Activated CD4-positive, CD25-positive, alpha-beta regulatory T cell (primary cell): Measurements from ENCODE around the gene DLG2.
"Not testable (repeated sequence)": the region's sequence is repeated elsewhere in the genome, so short reads cannot be mapped to it uniquely, and the experiment has no call there.

ENCODE experiments used
- DNase-seq, 4 experiments: peaks; one replicate each; lab custom pipeline; 2025; lab: John Stamatoyannopoulos, UW

The DLG2 gene

DNA sequence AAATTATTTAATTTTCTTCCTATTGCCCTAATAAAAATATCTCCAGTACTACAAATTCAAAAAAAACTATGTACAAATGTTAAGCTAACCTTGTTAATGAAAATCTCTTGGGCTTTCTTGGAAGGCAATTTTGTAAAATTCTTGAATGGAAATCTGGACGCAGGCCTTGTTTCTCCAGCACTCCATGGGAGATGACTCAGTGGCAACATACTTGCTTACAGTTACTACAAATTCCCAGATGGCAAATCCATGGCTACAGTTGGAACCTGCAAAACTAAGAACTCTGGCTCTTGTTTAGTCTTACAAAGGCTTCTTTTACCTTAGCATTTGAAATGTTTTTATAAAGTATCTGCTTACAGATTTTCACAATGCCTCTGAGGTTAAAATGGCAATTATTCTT, 725.2 kb downstream of the DLG2 start:
- DNase-seq, result no peak

- DNase-seq, result no peak
Measured at GRCh38 chr11:84899740-84900139, 727.4 kb downstream of the DLG2 start.

- DNase-seq, result no peak
Measured at GRCh38 chr11:84899134-84899533, 728.0 kb downstream of the DLG2 start.

DNA sequence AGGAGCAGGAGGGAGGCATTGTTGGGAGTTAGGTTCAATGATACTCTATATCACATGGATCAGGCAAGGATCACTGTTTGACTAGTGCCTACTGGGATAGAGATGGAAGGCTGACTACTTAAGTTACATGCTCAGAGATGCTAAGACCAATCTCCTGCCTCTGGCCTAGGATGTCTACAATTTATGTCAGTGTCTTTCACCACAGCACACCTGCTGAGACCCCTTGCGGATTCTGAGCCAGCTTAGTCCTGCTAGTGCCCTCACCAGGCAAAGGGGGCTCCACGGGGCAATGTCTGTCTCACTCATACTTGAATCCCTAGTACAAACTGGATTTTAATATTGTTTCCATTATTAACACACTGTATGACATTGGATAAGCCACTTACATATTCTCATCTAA, 732.5 kb downstream of the DLG2 start:
- no peak for DNase-seq

DNA sequence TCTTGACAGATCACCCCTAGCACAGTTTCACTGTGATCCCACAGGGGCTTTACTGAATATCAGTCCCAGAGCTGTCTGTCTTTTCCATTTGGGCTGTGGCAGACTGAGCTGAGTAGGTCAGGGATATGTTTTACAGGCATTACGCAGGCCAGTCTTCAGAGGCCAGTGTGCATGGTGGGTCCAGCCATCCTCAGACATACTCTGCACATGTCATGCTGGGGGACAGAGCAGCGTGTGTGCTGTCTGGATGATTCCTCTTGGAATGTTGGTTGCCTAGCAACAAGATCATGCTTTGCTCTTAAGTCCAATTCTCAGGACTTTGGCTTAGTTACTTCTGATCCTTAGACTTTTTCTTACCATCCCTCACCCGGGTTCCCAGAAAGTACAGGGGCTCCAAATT, 736.5 kb downstream of the DLG2 start:
- no peak for DNase-seq

DNA sequence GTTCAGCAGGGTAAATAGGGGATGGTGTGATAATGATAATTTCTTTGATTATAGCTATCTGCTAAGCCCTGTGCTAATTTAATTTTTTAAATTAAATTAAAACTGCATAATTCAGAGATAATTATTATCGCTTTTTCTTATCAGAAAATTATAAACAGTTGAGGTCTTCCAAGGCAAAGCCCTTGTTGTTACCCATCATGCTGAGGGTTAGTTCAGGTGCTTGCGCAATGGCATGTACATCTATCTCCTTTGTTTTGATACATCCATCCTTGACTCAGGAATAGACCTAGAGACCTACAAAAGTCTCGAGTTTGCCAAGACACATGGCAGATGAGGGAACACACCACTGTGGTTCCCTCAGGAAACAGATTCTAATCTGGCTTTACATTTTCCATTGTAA, 737.6 kb downstream of the DLG2 start:
- no peak for DNase-seq

GRCh38 chr11:84887055-84887629, 740.0 kb downstream of the DLG2 start:
- no peak for DNase-seq

DNA sequence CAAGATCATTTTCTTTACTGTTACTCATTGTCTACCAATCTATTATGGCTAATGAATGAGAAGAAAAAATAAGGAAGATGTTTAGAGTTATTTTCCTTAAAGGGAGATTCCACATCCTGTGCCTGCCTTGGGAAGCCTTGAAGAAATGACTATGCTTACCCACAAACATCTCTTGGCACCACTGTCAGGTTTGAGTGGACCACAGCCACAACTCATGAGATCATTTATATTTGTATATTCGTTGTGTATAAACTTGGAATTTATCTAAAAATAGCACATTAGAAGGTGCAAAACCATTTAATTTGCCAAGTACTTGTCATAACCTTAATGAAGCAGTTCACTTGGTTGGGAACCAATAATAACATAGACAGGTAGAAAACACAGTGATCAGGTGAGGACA, 740.8 kb downstream of the DLG2 start:
- DNase-seq, result no peak

GRCh38 chr11:84884836-84885235, 742.3 kb downstream of the DLG2 start:
- no peak for DNase-seq

- no peak for DNase-seq
Measured at GRCh38 chr11:84882056-84882455, 745.1 kb downstream of the DLG2 start.

DNA sequence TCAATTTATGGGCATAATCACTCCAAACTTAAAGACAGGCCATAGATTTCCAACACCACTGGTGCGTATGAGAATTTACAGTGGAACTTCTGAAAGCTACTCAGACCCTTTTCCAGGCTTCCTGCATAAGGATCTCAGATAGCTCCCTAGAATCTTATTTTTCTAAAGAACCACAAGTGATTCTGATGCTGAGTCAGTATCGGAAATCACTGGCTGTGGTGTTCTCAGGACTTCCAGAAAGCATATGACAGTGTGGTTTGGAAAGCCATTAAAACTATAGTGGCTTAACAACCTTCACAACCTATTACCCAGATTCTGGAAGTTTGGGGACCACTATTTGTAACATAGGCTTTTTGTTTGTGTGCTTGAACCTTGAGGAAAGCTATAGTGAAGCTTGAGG, 756.0 kb downstream of the DLG2 start:
- DNase-seq, result no peak

DNA sequence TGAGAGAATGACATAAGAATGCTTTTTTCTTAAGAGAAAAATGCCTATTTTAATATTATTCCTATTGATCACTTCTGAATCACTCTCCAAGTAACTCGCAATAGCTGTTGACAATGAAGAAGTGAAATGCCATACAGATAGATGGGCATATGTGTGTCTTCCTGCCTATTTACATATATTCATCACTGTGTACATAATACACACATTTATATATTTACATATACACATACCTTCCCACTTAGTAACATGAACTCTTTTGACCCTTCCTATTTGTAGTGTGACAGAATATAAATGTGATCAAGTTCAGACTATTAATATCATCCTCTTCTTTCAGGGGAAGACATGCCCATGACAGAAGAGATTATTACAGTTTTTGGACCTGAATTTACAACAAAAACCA, 756.7 kb downstream of the DLG2 start:
- DNase-seq, result no peak

DNA sequence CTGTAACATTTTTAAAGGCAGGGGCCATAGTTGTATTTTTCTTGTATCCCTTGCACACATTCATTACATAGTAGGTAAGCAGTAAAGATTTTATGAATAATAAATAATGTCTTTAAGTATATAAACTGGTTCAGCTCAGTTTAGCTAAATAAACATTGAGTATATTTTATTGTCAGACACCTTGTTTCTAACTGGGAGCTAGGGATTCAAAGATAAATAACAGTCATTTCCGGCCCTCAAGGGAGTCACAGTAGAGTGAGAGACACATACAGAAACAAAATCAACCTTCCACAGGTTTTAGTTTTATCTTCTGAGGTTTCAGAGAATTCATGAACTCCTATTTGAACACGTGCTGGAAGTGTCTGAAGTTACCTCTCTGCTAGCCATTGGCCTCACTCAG, 760.2 kb downstream of the DLG2 start:
- no peak for DNase-seq

DNA sequence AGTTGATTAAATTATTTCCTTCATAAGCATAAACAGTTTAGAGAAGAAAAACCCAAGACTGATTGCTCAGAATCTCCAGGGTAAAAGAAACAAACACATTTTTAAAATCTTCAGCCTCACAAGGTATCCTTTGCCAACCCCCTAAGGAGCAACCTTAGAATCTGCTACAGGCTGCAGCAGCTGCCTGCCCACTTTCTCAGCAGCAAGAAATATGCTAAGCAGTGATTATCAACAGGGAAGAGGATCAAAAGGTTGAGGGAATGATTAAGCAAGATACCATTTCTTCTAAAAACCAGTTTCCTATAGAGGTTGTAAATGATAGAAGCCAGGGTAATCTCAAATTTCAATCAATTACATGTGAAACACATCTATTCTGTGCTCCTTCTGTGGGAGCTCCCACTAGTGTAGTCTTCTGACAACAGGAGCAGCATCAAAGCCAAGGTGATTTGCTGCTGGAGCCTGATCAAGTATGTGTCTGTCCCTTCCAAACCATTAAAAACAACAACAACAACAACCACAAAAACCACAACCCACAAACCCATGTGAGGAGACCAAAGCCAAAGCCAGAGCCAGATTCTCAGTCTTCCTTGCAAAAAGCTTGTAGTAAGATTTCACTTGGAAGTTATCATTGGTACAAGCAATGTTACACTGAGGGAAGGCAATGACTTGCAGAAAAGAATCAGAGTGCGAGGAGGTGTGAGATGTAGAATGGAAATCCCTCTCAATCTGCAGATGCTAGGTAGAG, 761.2 kb downstream of the DLG2 start:
- no peak for DNase-seq

GRCh38 chr11:84865257-84865656, 761.9 kb downstream of the DLG2 start:
- no peak for DNase-seq

DNA sequence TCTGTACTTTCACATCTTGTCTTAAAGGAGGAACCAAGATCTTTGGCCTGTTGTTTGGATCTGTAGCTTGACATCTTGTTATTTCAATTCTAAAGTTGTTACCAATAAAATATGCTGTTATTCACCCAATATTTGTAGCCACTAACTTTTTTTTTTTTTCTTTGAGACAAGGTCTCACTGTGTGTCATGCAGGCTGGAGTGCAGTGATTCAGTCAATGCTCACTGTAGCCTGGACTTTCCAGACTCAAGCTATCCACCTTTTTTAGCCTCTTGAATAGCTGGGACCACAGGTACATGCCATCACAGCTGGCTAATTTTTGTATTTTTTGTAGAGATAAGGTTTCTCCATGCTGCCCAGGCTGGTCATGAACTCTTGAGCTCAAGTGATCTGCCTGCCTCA, 769.4 kb downstream of the DLG2 start:
- no peak for DNase-seq

- DNase-seq, result no peak
Measured at GRCh38 chr11:84855508-84856245, 771.5 kb downstream of the DLG2 start.

DNA sequence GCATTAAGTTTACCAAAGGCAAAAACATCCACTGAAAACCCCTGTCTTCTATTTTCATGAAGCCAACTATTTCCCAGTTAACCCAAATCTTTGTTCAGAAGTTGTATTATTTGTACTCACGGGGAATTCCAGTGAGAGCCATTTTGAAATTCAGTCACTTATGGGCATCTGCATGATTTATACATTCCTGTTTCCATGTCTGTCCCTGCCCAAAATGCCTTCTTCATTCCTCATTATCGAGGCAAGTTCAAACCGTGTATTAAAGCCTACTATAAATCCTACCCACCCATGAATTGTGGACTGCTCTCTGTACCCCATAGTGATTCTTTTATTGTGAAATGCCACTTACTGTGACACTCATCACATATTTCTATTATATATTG, 772.7 kb downstream of the DLG2 start:
- DNase-seq, result no peak

DNA sequence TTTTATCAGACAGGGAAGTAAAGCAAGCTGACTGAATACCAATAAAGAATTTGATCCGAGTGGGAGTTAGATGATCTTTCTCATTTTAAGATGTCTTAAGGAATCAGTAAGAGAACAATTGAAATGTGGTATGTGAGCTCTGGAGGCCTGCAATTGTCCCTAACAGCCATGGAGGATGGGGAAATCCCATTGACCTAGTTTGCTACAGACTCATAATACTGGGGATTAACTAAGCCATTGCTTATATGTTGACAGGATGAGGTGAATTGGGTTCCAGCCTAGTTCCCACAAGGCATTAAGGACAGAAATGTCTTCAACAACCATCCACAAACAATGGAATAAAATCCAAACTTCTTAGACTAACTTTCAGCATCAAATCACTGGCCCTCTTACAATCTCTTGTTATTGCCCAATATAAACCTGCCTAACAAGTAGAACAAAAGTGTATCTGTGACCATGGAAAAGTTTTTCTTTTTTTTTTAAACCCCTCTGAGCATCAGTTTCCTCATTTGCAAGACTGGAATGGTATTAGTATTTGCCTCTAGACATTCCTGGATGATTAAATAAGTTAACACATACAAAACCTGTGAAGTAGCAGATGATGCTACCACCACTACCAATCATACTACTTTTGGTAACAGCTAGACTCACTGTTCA, 773.2 kb downstream of the DLG2 start:
- DNase-seq, result no peak

- DNase-seq, result no peak
Measured at GRCh38 chr11:84847842-84848241, 779.3 kb downstream of the DLG2 start.

GRCh38 chr11:84840201-84840600, 786.9 kb downstream of the DLG2 start:
- DNase-seq, result not testable (repeated sequence)

DNA sequence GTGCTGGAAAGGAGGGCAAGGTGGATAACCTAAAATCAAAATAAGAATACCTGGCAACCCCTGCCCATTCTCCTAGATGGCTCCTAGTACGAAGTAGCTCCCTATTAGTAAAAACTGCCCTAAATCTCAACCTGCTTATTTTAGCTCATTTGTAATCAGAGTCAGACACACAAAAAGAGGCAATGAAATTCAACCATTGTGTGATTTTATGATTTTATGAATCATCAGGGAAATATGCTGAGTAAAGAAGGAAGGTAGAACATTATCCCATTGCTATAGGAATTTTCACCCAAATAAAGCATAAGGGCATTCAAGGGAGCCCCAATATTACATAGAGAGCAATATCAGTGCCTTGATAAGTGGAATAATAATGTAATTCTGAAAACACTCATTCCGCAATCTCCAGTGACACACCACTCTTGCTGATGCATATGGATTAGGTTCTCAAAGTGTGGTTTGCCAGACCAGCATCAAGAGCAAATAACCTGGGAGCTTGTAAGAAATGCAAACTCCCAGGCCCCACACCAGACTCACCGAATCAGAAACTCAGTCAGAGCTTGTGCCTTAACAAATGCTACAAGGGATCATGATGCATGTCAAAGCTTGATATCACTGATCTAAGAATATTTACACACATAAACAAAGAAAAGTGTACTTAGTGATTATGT, 789.6 kb downstream of the DLG2 start:
- DNase-seq, result no peak
